GM20000 (cell line): Measurements from ENCODE around the gene PARP12.

Experiments used
- DNase-seq: peaks from one replicate; pipeline ENCODE4 v3.0.0; 2012; ENCODE audit warnings: low spot score
- CTCF ChIP-seq: IDR thresholded peaks from 2 replicates; pipeline ENCODE4 v1.5.1; 2012; ENCODE audit warnings: mild to moderate bottlenecking, control low read depth; ENCODE audit errors: extremely low read depth, missing control alignments

PARP12 gene

GRCh38 chr7:140027858-140028257, 34.9 kb downstream of the PARP12 start:
- no peak for DNase-seq
- TF ChIP-seq CTCF, result no peak

- TF ChIP-seq CTCF, result no peak
These were observed 35.8 kb downstream of the PARP12 start for GRCh38 chr7:140026935-140027334.

GRCh38 chr7:140025814-140026433, 36.8 kb downstream of the PARP12 start:
- no peak for TF ChIP-seq CTCF
- no peak for DNase-seq

More at GRCh38 chr7:140026935-140027334, 35.8 kb downstream of the PARP12 start:
- DNase-seq, result no peak

GRCh38 chr7:140025241-140025640, 37.5 kb downstream of the PARP12 start:
- no peak for DNase-seq
- no peak for TF ChIP-seq CTCF

- DNase-seq, result no peak
- no peak for TF ChIP-seq CTCF
These were observed 38.2 kb downstream of the PARP12 start for GRCh38 chr7:140024585-140024984.

GRCh38 chr7:140023728-140024127, 39.0 kb downstream of the PARP12 start:
- TF ChIP-seq CTCF, result no peak
- DNase-seq, result no peak

GRCh38 chr7:140022582-140023211, 40.1 kb downstream of the PARP12 start:
- no peak for TF ChIP-seq CTCF
- DNase-seq, result no peak
